ENCODE measurements around the gene PRRG2. TPM values are rescaled to one million over a fixed set of nuclear protein-coding genes. Genes with fewer than 3 reads are reported as not detected.
A peak's percentile ranks its signal among the peaks of the same experiment; 100 is the strongest.

Gene PRRG2
- total and polyA plus RNA-seq, 10 of the 15 experiments (the other 5 are each of a cell fraction or from before 2014, with no cell fraction given), result 0.09 to 2.1 (median 0.86) TPM

GRCh38 chr19:49533551-49534488 is 47.3 kb upstream of the PRRG2 start (continued):
- TF ChIP-seq ZBTB11 (CRISPR knock-in tag; IDR thresholded peaks at IDR 0.05), result no peak
- TF ChIP-seq PRDM15 (CRISPR knock-in tag; IDR thresholded peaks at IDR 0.05), result no peak
- TF ChIP-seq YY1 (IDR thresholded peaks at IDR 0.05; ENCODE audit: low read depth, low read length), result no peak
- TF ChIP-seq USF2 (IDR thresholded peaks at IDR 0.05; ENCODE audit: borderline replicate concordance, low read depth, low read length), result no peak
- no peak for TF ChIP-seq HDGF (IDR thresholded peaks at IDR 0.05)
- no peak for TF ChIP-seq BCLAF1 (IDR thresholded peaks at IDR 0.05)
- TF ChIP-seq, protein P1, sequence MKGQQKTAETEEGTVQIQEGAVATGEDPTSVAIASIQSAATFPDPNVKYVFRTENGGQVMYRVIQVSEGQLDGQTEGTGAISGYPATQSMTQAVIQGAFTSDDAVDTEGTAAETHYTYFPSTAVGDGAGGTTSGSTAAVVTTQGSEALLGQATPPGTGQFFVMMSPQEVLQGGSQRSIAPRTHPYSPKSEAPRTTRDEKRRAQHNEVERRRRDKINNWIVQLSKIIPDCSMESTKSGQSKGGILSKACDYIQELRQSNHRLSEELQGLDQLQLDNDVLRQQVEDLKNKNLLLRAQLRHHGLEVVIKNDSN (IDR thresholded peaks at IDR 0.05; ENCODE audit: borderline replicate concordance, extremely low read length, insufficient read depth, low read depth, low read length), result peak; percentile 81
- TF ChIP-seq CREB1 (IDR thresholded peaks at IDR 0.05; ENCODE audit: low read depth), result peak; percentile 35; the same call in 1 of the 2 replicates
- no peak for TF ChIP-seq PML (IDR thresholded peaks at IDR 0.05; ENCODE audit: low read length)
- TF ChIP-seq ZSCAN29 (IDR thresholded peaks at IDR 0.05), result peak; percentile 99
- TF ChIP-seq MEF2B (IDR thresholded peaks at IDR 0.05; ENCODE audit: partially characterized antibody, poor library complexity, severe bottlenecking), result peak; percentile 25
- peak; percentile 85 for TF ChIP-seq BACH1 (IDR thresholded peaks at IDR 0.05; ENCODE audit: borderline replicate concordance)
- TF ChIP-seq, protein P2, sequence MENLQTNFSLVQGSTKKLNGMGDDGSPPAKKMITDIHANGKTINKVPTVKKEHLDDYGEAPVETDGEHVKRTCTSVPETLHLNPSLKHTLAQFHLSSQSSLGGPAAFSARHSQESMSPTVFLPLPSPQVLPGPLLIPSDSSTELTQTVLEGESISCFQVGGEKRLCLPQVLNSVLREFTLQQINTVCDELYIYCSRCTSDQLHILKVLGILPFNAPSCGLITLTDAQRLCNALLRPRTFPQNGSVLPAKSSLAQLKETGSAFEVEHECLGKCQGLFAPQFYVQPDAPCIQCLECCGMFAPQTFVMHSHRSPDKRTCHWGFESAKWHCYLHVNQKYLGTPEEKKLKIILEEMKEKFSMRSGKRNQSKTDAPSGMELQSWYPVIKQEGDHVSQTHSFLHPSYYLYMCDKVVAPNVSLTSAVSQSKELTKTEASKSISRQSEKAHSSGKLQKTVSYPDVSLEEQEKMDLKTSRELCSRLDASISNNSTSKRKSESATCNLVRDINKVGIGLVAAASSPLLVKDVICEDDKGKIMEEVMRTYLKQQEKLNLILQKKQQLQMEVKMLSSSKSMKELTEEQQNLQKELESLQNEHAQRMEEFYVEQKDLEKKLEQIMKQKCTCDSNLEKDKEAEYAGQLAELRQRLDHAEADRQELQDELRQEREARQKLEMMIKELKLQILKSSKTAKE (IDR thresholded peaks at IDR 0.05; ENCODE audit: low read depth, poor library complexity, severe bottlenecking), result no peak
